Chondrocyte (in vitro differentiated cells): ENCODE data around the gene N4BP2. TPM values are rescaled to one million over a fixed set of nuclear protein-coding genes. Genes with fewer than 3 reads are reported as not detected.

Experiments used
- total RNA-seq: library from RNA; stranded (reverse); gene quantifications from 3 replicates; pipeline ENCODE4 v1.2.1, GENCODE V29; 2021

Gene N4BP2
- total RNA-seq, 1 donor from 2014 or later, result 7.0 TPM

Other genes with a start within 250 kb of the N4BP2 start
- 53.3 to 61.3 TPM (median 53.8 TPM) in 3 replicates for gene PDS5A, start 78.9 kb upstream of the N4BP2 start, total RNA-seq
- not detected in 3 replicates for gene RHOH, start 140.2 kb downstream of the N4BP2 start, total RNA-seq